Parathyroid adenoma (tissue), 2 donors: ENCODE data around the gene MAMDC2.

Experiments used
- H2AFZ ChIP-seq: fragments of 300-600 bp; sonication (generic); one replicate; pipeline ENCODE4 v1.7.0; 2017; ENCODE audit warnings: antibody characterized with exemption, mild to moderate bottlenecking
- H3K27ac ChIP-seq: fragments of 300-600 bp; sonication (generic); one replicate; pipeline ENCODE4 v1.7.0; 2017
- H3K27me3 ChIP-seq: fragments of 300-600 bp; sonication (generic); one replicate; pipeline ENCODE4 v1.7.0; 2017; ENCODE audit warnings: low read length; ENCODE audit not compliant: control insufficient read depth, insufficient read depth
- H3K36me3 ChIP-seq: fragments of 300-600 bp; sonication (generic); one replicate; pipeline ENCODE4 v1.7.0; 2017; ENCODE audit warnings: low read length; ENCODE audit not compliant: control insufficient read depth, insufficient read depth
- H3K4me1 ChIP-seq: fragments of 300-600 bp; sonication (generic); one replicate; pipeline ENCODE4 v1.7.0; 2017; ENCODE audit warnings: control low read depth
- H3K4me2 ChIP-seq: fragments of 300-600 bp; sonication (generic); one replicate; pipeline ENCODE4 v1.7.0; 2017; ENCODE audit warnings: low read length
- H3K4me3 ChIP-seq: fragments of 300-600 bp; sonication (generic); one replicate; pipeline ENCODE4 v1.7.0; 2017; ENCODE audit warnings: low read depth, low read length
- H3K79me2 ChIP-seq: fragments of 300-600 bp; sonication (generic); one replicate; pipeline ENCODE4 v1.7.0; 2017; ENCODE audit warnings: control low read depth
- H3K9ac ChIP-seq: fragments of 300-600 bp; sonication (generic); one replicate; pipeline ENCODE4 v1.7.0; 2017; ENCODE audit warnings: mild to moderate bottlenecking
- H3K9me3 ChIP-seq: fragments of 300-600 bp; sonication (generic); one replicate; pipeline ENCODE4 v1.7.0; 2017; ENCODE audit warnings: low read length; ENCODE audit not compliant: control insufficient read depth
- CTCF ChIP-seq: fragments of 300-600 bp; sonication (generic); IDR thresholded peaks from one replicate; pipeline ENCODE4 v1.7.0; 2017; ENCODE audit warnings: antibody characterized with exemption, mild to moderate bottlenecking
- donor health status: primary hyperparathyroidism.

The MAMDC2 gene

GRCh38 chr9:70145981-70146380 is 102.3 kb downstream of the MAMDC2 start:
- no peaks in the 10 kb centered on the region for H3K27me3 ChIP-seq
- no peak overlapping the region for H3K4me3 ChIP-seq
- no peak overlapping the region for H2AFZ ChIP-seq
- H3K9ac ChIP-seq = no peak overlapping the region
- no peak overlapping the region for H3K4me2 ChIP-seq
- no peaks in the 10 kb centered on the region for H3K79me2 ChIP-seq
- no peaks in the 10 kb centered on the region for H3K36me3 ChIP-seq
- TF ChIP-seq CTCF = no peak
- no peaks in the 10 kb centered on the region for H3K9me3 ChIP-seq
- no peak overlapping the region for H3K27ac ChIP-seq
- H3K4me1 ChIP-seq = no peaks in the 10 kb centered on the region

GRCh38 chr9:70147196-70147595 is 103.5 kb downstream of the MAMDC2 start:
- no peak for TF ChIP-seq CTCF

GRCh38 chr9:70147651-70148050 is 104.0 kb downstream of the MAMDC2 start:
- TF ChIP-seq CTCF = no peak
- H3K27me3 ChIP-seq = no peaks in the 10 kb centered on the region
- no peak overlapping the region for H3K4me2 ChIP-seq
- no peaks in the 10 kb centered on the region for H3K4me1 ChIP-seq
- H3K4me3 ChIP-seq = no peak overlapping the region
- H3K9me3 ChIP-seq = no peaks in the 10 kb centered on the region
- H3K36me3 ChIP-seq = no peaks in the 10 kb centered on the region
- no peaks in the 10 kb centered on the region for H3K79me2 ChIP-seq
- H3K27ac ChIP-seq = no peak overlapping the region
- H3K9ac ChIP-seq = no peak overlapping the region
- H2AFZ ChIP-seq = no peak overlapping the region

More at GRCh38 chr9:70147196-70147595, 103.5 kb downstream of the MAMDC2 start:
- Histone ChIP-seq H3K79me2 (no peaks in the 10 kb centered on the region), H3K4me2 (no peak overlapping the region), H2AFZ (no peak overlapping the region), H3K27ac (no peak overlapping the region), H3K9me3 (no peaks in the 10 kb centered on the region), H3K36me3 (no peaks in the 10 kb centered on the region), H3K4me1 (no peaks in the 10 kb centered on the region), H3K4me3 (no peak overlapping the region), H3K27me3 (no peaks in the 10 kb centered on the region), H3K9ac (no peak overlapping the region)

- TF ChIP-seq CTCF = no peak
- Histone ChIP-seq H3K4me2 (no peak overlapping the region), H3K36me3 (no peaks in the 10 kb centered on the region), H3K4me1 (no peaks in the 10 kb centered on the region), H3K79me2 (no peaks in the 10 kb centered on the region), H3K27me3 (no peaks in the 10 kb centered on the region), H3K27ac (no peak overlapping the region), H3K4me3 (no peak overlapping the region), H3K9ac (no peak overlapping the region), H2AFZ (no peak overlapping the region), H3K9me3 (no peaks in the 10 kb centered on the region)
Measured at GRCh38 chr9:70152350-70152749, 108.7 kb downstream of the MAMDC2 start.

- Histone ChIP-seq H3K4me1 (no peaks in the 10 kb centered on the region), H3K79me2 (no peaks in the 10 kb centered on the region), H3K9ac (no peak overlapping the region), H3K4me3 (no peak overlapping the region), H2AFZ (no peak overlapping the region), H3K27ac (no peak overlapping the region), H3K4me2 (no peak overlapping the region), H3K27me3 (no peaks in the 10 kb centered on the region), H3K36me3 (no peaks in the 10 kb centered on the region), H3K9me3 (no peaks in the 10 kb centered on the region)
- no peak for TF ChIP-seq CTCF
Measured at GRCh38 chr9:70156729-70157128, 113.1 kb downstream of the MAMDC2 start.
